ENCODE results near the gene SLC8A1.

Gene SLC8A1

DNA sequence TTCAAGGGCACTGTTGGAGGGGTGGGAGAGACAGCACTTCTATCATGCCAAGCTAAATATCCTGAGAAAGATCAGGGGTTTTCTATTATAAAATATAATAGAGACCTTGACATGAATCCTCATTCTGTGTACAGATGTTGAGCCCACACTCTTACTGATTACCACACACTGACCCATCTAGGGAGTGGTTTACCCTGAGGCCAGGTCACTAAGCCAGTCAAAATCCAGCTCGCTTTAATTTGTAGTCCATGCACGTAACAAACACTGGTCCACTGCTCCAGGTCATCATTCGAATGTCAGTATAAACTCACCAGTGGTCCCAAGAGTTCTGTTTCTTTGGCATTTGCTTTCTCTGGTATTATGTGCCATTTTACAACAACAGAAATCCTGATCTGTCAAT is 96.4 kb downstream of the SLC8A1 start:
- FAIRE-seq (no peak), DNase-seq (ENCODE audit: low spot score) (no peak)

DNA sequence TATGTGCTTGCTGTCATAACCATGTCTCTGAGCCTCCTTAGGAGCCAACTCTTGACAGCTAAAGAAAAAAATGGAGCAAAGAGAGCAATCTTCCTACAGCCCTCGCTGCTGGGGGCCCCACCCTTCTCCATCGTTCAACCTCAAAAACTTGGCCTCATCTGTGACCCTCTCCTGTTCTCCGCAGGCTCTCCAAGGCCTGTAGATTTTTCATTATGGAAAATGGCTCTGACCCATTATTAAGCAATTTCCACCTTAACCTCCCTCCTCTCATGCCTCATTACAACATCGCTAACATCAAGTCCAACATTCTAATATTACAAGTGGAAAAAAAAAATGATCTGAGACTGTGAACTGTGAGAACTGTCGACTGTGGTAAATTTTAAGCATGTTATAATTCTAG is 98.7 kb downstream of the SLC8A1 start:
- FAIRE-seq (no peak), DNase-seq (ENCODE audit: low spot score) (no peak)

- DNase-seq (ENCODE audit: low spot score), result no peak
- no peak for FAIRE-seq
These were observed 99.2 kb downstream of the SLC8A1 start for GRCh38 chr2:40352703-40353099.

DNA sequence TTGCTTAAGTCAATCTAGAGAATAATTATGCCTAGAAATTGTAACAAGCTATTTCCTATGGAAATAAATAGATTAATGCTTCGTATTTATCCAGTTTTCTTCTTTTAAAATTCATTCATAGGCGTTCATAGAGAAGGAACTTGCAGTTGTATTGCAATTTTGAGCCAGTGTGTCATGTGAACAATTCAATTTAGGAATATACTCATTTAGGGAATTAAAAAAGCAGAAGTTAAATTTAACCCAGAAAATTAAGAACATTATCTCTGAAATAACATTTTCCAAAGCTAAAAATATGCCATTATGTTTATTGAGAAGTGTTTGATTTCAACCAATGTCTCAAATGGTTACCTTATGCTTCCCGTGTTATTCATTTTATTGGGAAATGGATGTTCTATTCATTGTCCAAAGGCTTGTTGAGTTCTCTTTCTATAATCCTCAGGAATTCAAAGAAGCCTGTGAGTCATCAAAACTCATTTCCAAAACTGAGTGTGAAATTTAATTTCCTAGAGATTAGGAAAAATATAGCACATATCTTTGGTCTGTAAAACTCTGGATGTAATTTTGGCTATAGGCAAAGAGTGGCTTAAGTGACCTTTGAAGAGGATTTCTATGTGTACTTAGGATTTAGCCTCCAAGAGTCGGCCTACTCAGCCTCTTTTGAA is 99.7 kb downstream of the SLC8A1 start:
- DNase-seq (ENCODE audit: low spot score), result no peak
- FAIRE-seq, result peak; percentile 33

GRCh38 chr2:40348665-40349064 is 103.2 kb downstream of the SLC8A1 start:
- FAIRE-seq (peak; percentile 94), DNase-seq (ENCODE audit: low spot score) (peak; percentile 89)

DNA sequence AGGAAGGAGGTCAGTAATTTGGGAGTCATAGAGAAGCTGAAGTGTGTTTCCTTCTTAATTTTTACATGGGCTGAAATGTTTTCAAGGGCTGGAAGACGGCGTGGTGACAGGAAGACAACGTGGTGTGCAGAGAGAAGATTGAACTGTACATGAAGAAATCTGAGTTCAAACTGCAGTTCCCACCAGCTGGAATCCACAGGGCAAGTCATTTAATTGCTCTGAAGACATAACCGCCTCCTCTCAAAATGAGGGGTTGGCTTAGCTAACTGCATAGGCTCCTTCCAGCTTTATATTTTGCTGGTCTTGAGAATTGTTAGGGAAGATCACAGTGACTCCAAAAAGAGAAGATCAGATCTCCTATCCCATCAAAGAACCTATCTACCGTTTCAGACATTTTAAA is 103.9 kb downstream of the SLC8A1 start:
- FAIRE-seq, result no peak
- DNase-seq (ENCODE audit: low spot score), result no peak

GRCh38 chr2:40346535-40347354 is 105.1 kb downstream of the SLC8A1 start:
- FAIRE-seq (no peak), DNase-seq (ENCODE audit: low spot score) (no peak)

DNA sequence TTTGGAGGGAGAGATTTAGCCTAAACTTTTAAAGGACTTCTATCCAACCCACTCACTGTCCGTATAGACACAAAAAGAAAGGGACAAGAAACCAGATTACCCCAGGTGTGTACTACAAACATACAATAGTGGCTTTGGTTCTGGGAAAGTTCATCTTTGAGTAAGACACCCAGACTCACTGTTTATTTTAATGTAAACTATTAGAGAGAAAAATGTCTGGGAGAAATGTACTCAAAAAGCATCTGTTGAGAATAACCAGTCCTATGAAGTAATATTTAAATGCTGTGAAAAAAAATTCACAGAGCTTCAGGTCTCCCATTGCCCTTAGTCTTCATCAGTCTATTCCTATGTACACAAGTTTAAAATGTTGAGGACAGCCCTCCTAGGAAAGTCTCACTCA is 107.5 kb downstream of the SLC8A1 start:
- no peak for DNase-seq (ENCODE audit: low spot score)
- no peak for FAIRE-seq

GRCh38 chr2:40343902-40344301 is 108.0 kb downstream of the SLC8A1 start:
- FAIRE-seq, result peak; percentile 82
- peak; percentile 63 for DNase-seq (ENCODE audit: low spot score)

DNA sequence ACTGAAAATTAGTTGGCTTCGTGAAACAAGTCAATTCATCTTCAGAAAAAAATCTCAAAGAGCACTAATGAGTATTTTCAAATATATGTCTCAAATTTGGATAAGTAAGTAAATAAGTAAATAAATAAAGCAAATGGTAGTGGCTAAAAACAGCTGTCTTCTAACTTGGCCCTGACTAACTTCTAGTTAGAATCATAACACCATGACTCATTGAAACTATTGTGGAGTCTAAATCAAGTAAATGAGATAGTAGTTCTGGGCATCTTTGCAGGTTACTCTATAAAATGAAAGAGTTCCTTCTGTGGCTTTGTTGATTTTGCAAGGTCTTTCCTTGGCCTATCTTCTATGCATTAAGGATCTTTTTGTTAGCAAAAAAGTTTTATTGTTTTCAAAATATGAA is 110.7 kb downstream of the SLC8A1 start:
- DNase-seq (ENCODE audit: low spot score), result no peak
- FAIRE-seq, result no peak

DNA sequence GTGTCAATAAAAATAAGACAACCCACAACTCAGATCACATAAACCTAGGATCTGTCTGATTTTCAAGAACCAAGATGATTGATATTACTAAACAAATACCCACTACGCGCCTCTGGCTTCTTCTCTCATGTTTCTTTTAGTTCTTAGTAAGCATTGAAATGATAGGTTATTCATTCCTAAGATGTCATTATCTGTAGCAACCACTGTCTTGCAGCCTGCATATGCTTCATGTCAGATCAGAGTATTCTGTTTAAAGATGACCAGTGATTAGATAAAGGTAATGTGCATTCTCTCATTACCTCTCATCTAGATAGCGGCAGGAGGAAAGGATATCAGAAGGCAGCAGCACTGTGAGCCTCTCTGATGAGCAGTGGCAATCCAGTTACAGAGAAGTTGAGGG is 112.9 kb downstream of the SLC8A1 start:
- DNase-seq (ENCODE audit: low spot score) (no peak), FAIRE-seq (no peak)

DNA sequence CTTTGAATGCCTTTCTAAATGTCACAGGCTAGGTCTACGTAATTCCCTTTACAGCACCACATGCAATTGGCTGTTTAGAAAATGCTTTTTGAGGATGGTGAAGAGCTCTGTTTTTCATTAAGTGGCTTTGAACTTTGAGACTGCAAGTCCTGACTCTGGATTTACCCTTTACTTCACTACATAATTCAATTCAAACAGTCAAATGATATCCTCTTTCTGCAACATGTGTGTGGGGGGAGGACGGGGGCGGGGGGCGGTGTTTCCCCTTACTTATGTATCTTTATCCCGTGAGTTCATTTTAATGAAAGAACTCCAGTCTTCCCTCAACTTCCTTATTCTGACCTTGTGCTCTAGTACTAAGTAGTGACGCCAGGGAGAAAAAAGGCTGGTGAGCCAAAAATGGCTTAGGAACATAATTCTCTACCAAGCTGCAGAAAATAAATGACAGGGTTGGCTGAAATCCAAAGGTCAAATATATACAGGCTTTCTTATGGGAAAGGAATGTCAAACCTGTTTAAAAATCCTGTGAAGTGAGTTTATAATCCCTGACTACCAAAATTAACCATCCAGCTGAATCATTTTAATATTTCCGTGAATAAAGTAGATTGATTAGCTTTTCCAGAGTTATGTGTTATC is 119.6 kb downstream of the SLC8A1 start:
- peak; percentile 80 for FAIRE-seq
- peak; percentile 71 for DNase-seq (ENCODE audit: low spot score)

DNA sequence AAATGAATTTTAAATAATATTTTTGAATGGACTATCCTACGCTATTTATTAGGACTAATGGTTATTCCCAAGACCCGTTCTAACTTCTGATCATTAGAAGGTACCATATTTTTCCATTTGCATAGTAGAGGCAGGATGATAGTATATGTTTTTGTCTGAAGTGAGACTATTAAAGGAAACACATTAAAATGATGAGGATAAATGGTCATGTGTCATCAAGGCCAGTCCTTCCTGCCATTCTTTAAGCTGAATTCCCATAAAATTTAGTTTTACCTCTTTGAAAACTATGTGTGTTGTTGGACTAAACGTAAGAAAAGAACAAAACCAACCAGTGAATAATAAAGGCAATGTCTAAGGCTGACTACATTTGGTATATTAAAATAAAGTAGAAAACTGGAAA is 121.8 kb downstream of the SLC8A1 start:
- DNase-seq (ENCODE audit: low spot score) (no peak), FAIRE-seq (no peak)

DNA sequence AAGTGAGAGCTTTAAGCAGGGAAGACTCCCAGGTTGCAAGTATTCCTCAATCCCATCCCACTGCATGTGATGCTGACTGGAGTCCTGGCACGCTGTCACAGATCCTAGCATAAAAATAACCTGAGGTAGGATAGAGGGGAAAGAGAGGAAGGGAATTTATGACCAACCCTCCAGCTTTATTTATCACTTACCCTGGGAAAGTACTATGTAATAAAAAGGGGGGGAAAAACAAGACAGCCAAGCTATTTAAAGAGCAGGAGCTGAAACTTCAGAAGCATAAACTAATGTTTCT is 122.2 kb downstream of the SLC8A1 start:
- no peak for FAIRE-seq
- no peak for DNase-seq (ENCODE audit: low spot score)

- DNase-seq (ENCODE audit: low spot score), result peak; percentile 18
- FAIRE-seq, result peak; percentile 83
These were observed 126.8 kb downstream of the SLC8A1 start for GRCh38 chr2:40325116-40325515.

DNA sequence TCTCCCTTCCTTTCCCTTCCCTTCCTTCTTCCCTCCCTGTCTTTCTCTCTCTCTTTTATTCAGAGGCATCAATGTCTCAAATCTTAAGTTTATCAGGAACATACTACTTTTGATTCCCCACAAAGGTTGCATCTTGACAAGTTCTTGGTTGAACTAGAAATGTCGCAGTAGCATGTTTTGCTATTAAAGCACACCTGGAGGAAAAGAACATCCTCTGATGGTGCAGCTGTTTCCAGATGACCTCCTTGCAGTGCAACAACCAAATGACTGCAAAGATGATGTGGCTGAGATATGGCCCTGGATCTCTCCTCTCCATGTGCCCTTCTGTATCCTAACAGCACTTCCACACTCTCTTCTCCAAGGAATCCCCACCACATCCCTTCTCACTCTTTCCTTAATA is 127.2 kb downstream of the SLC8A1 start:
- DNase-seq (ENCODE audit: low spot score) (no peak), FAIRE-seq (no peak)

GRCh38 chr2:40321822-40322221 is 130.1 kb downstream of the SLC8A1 start:
- DNase-seq (ENCODE audit: low spot score) (peak; percentile 17), FAIRE-seq (peak; percentile 44)

DNA sequence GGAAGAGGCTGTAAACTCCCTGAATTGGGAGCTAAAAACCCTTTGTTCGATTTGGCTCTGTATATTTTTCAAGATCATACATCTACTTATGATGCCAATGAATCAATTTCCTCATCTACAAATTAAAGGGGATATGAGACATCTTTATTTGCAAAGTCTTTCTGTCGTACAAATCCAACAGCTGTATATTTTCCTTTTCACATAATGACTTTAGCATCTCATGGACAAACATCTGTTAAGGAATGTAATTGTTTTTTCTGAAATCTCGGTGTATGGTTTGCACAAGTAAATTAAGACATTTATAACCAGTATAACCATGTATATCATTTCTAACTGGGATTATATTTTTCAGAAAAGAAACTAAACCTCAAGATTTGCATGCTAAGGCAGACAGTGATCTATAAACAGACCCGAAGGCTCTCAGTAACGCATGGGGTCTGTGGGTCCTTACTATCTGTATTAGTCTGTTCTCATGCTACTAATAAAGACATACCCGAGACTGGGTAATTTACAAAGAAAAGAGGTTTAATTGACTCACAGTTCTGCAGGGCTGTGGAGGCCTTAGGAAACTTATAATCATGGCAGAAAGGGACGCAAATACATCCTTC is 130.8 kb downstream of the SLC8A1 start:
- FAIRE-seq, result no peak
- no peak for DNase-seq (ENCODE audit: low spot score)

DNA sequence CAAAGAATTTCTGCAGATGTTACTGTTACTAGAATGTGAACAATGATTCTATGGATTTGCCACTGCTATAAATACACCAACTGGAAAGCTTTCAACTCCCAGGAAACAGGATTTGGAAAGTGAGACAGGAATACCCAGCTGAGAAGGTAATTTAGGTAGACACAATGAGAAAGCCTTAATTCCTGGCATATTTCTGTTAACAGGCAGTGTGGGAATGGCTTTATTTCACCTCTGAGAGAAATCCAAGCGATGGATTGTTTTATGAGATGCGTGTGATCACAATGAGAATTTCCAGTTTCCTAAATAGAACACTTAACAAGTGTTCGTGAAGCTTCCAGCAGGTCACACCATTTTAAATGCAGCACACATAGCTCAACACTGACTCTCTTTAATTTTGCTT is 133.0 kb downstream of the SLC8A1 start:
- FAIRE-seq (no peak), DNase-seq (ENCODE audit: low spot score) (no peak)

DNA sequence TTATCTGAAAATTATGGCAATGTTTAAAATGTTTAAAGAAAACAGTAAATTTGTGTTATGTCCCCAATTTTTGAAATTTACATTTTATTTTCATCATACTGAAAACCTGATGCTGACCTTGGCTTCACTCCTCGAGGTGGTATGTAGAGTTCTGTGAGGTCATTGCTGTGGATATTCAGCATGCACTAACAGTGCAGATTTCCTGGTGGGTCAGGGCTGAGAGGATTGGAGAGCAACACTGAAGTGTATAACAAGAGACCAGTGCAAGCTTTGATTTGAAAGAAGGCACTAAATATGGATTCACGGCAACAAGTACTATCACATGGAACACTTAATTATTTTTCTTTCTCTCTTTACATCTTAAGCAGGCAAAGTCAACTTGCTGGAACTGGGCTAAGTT is 134.1 kb downstream of the SLC8A1 start:
- DNase-seq (ENCODE audit: low spot score), result no peak
- FAIRE-seq, result no peak

GRCh38 chr2:40317046-40317445 is 134.8 kb downstream of the SLC8A1 start:
- FAIRE-seq (no peak), DNase-seq (ENCODE audit: low spot score) (no peak)

DNA sequence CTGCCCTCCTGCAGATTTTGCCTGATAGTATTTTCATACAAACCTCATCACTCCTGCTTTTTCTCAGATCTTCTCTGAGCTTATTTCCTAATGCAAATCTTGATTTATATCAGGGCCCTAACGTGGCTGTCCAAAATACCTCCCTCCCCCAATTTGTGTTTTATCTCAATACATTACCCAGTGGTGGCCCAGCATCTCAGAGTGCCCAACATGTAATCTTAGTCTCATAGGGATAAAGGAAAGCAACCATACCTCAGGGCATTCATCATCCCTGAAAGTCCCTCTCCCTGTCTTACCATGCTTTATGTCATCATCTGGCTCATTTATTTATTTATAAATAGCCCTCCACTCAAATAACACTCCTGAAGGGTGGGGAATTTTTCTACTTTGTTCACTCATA is 135.3 kb downstream of the SLC8A1 start:
- FAIRE-seq, result no peak

More for the DNA sequence above, 135.3 kb downstream of the SLC8A1 start:
- DNase-seq (ENCODE audit: low spot score), result no peak
